Measurements from ENCODE around the gene PARP6. TPM values are rescaled to one million over a fixed set of nuclear protein-coding genes. Genes with fewer than 3 reads are reported as not detected.

Gene PARP6
- total RNA-seq, 4 donors from 2014 or later: 52.4 to 65.7 (median 59.4) TPM

- DNase-seq (ENCODE audit: low spot score): no peak
- TF ChIP-seq, protein P1, sequence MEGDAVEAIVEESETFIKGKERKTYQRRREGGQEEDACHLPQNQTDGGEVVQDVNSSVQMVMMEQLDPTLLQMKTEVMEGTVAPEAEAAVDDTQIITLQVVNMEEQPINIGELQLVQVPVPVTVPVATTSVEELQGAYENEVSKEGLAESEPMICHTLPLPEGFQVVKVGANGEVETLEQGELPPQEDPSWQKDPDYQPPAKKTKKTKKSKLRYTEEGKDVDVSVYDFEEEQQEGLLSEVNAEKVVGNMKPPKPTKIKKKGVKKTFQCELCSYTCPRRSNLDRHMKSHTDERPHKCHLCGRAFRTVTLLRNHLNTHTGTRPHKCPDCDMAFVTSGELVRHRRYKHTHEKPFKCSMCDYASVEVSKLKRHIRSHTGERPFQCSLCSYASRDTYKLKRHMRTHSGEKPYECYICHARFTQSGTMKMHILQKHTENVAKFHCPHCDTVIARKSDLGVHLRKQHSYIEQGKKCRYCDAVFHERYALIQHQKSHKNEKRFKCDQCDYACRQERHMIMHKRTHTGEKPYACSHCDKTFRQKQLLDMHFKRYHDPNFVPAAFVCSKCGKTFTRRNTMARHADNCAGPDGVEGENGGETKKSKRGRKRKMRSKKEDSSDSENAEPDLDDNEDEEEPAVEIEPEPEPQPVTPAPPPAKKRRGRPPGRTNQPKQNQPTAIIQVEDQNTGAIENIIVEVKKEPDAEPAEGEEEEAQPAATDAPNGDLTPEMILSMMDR (IDR thresholded peaks at IDR 0.05): no peak
- no peak for ATAC-seq (ENCODE audit: low FRiP score)
Observed at GRCh38 chr15:72313881-72314280, 41.5 kb upstream of the PARP6 start.

GRCh38 chr15:72313448-72313840 lies 41.1 kb upstream of the PARP6 start:
- TF ChIP-seq, protein P1 (IDR thresholded peaks at IDR 0.05): no peak
- ATAC-seq (ENCODE audit: low FRiP score) (no peak), DNase-seq (ENCODE audit: low spot score) (no peak)

- TF ChIP-seq, protein P1 (IDR thresholded peaks at IDR 0.05): no peak
- ATAC-seq (ENCODE audit: low FRiP score) (no peak), DNase-seq (ENCODE audit: low spot score) (no peak)
Observed at GRCh38 chr15:72312605-72313447, 40.5 kb upstream of the PARP6 start.

- DNase-seq (ENCODE audit: low spot score): no peak
- no peak for ATAC-seq (ENCODE audit: low FRiP score)
- TF ChIP-seq, protein P1 (IDR thresholded peaks at IDR 0.05): no peak
Observed at GRCh38 chr15:72307026-72307425, 34.7 kb upstream of the PARP6 start.

GRCh38 chr15:72306211-72306785 lies 33.9 kb upstream of the PARP6 start:
- ATAC-seq (ENCODE audit: low FRiP score): no peak
- no peak for DNase-seq (ENCODE audit: low spot score)
- TF ChIP-seq, protein P1 (IDR thresholded peaks at IDR 0.05): no peak

GRCh38 chr15:72304596-72304995 lies 32.2 kb upstream of the PARP6 start:
- ATAC-seq (ENCODE audit: low FRiP score): no peak

More at GRCh38 chr15:72304596-72304995, 32.2 kb upstream of the PARP6 start:
- no peak for DNase-seq (ENCODE audit: low spot score)
- TF ChIP-seq, protein P1 (IDR thresholded peaks at IDR 0.05): no peak
